Measurements from ENCODE around the gene DMD. TPM values are rescaled to one million over a fixed set of nuclear protein-coding genes. Genes with fewer than 3 reads are reported as not detected.

DMD gene
- total RNA-seq, 6 experiments from 2014 or later = 4.9 to 6.0 (median 5.5) TPM

DNA sequence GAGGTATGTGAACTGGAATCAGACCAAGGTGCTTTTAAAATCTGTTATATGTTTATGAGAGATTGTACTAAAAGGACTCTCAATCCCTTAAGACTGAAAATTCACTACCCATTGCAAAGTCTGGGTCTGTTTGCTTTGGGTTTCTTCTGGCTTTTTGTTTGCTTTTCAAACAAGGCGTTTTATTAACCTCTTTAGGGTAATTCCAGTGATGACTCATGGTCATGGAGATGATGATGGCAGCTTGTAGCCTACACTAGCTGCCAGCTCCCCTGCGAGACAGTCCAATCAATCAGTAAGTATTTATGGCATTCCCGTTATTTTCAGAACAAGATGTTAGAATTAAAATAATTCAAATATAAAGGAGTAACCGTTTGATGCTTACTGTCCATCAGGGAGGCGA lies 1495.7 kb downstream of the DMD start:
- Mint-ChIP-seq H3K4me3 (no peak overlapping the region), H3K4me1 (ENCODE audit: low read depth) (no peaks in the 10 kb centered on the region), H3K27ac (no peak overlapping the region), H3K27me3 (ENCODE audit: insufficient read depth) (no peaks in the 10 kb centered on the region), H3K36me3 (ENCODE audit: low read depth) (no peaks in the 10 kb centered on the region), H3K9me3 (no peaks in the 10 kb centered on the region)
- TF ChIP-seq, protein P1, sequence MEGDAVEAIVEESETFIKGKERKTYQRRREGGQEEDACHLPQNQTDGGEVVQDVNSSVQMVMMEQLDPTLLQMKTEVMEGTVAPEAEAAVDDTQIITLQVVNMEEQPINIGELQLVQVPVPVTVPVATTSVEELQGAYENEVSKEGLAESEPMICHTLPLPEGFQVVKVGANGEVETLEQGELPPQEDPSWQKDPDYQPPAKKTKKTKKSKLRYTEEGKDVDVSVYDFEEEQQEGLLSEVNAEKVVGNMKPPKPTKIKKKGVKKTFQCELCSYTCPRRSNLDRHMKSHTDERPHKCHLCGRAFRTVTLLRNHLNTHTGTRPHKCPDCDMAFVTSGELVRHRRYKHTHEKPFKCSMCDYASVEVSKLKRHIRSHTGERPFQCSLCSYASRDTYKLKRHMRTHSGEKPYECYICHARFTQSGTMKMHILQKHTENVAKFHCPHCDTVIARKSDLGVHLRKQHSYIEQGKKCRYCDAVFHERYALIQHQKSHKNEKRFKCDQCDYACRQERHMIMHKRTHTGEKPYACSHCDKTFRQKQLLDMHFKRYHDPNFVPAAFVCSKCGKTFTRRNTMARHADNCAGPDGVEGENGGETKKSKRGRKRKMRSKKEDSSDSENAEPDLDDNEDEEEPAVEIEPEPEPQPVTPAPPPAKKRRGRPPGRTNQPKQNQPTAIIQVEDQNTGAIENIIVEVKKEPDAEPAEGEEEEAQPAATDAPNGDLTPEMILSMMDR (IDR thresholded peaks at IDR 0.05) = no peak
- no peak for DNase-seq

DNA sequence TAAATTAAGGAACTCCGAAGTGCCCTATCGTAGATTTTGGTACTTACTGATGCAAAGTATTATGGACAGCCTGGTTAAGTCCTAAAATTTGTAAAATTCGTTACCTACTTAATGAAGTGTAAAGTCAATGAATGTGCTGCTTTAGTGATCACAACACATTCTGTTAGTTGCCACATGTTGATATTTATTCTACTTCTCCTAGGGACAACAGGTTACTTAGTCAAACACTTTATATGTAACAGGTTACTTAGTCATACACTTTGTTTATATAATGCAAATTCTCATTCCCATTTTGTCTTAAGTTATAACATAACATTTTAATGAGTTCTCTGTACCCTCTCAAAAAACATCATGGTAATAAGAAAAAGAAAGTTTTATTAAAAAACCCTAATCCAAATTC lies 1496.6 kb downstream of the DMD start:
- no peak overlapping the region for H3K27ac Mint-ChIP-seq
- TF ChIP-seq, protein P1 (IDR thresholded peaks at IDR 0.05) = no peak
- H3K4me1 Mint-ChIP-seq (ENCODE audit: low read depth) = no peaks in the 10 kb centered on the region
- DNase-seq = no peak
- H3K36me3 Mint-ChIP-seq (ENCODE audit: low read depth) = no peaks in the 10 kb centered on the region
- H3K27me3 Mint-ChIP-seq (ENCODE audit: insufficient read depth) = no peaks in the 10 kb centered on the region
- H3K4me3 Mint-ChIP-seq = no peak overlapping the region
- H3K9me3 Mint-ChIP-seq = no peaks in the 10 kb centered on the region

- H3K27me3 Mint-ChIP-seq (ENCODE audit: insufficient read depth) = no peaks in the 10 kb centered on the region
- H3K4me3 Mint-ChIP-seq = no peak overlapping the region
- no peaks in the 10 kb centered on the region for H3K9me3 Mint-ChIP-seq
- TF ChIP-seq, protein P1 (IDR thresholded peaks at IDR 0.05) = no peak
- H3K4me1 Mint-ChIP-seq (ENCODE audit: low read depth) = no peaks in the 10 kb centered on the region
- DNase-seq = no peak
- no peak overlapping the region for H3K27ac Mint-ChIP-seq
- H3K36me3 Mint-ChIP-seq (ENCODE audit: low read depth) = no peaks in the 10 kb centered on the region
Observed at GRCh38 chrX:31713120-31713519, 1498.2 kb downstream of the DMD start.

- Mint-ChIP-seq H3K36me3 (ENCODE audit: low read depth) (no peaks in the 10 kb centered on the region), H3K4me3 (no peak overlapping the region), H3K27me3 (ENCODE audit: insufficient read depth) (no peaks in the 10 kb centered on the region; the same call in 1 of the 2 replicates), H3K9me3 (no peaks in the 10 kb centered on the region), H3K4me1 (ENCODE audit: low read depth) (no peaks in the 10 kb centered on the region), H3K27ac (no peak overlapping the region)
- DNase-seq = no peak
- TF ChIP-seq, protein P1 (IDR thresholded peaks at IDR 0.05) = no peak
Observed at GRCh38 chrX:31711166-31711565, 1500.2 kb downstream of the DMD start.

- H3K27ac Mint-ChIP-seq = no peak overlapping the region
- TF ChIP-seq, protein P1 (IDR thresholded peaks at IDR 0.05) = no peak
- DNase-seq = no peak
- no peak overlapping the region for H3K4me3 Mint-ChIP-seq
- no peaks in the 10 kb centered on the region for H3K36me3 Mint-ChIP-seq (ENCODE audit: low read depth)
- no peaks in the 10 kb centered on the region for H3K4me1 Mint-ChIP-seq (ENCODE audit: low read depth)
- no peaks in the 10 kb centered on the region; the same call in 1 of the 2 replicates for H3K27me3 Mint-ChIP-seq (ENCODE audit: insufficient read depth)
- H3K9me3 Mint-ChIP-seq = no peaks in the 10 kb centered on the region
Observed at GRCh38 chrX:31708116-31708515, 1503.2 kb downstream of the DMD start.

DNA sequence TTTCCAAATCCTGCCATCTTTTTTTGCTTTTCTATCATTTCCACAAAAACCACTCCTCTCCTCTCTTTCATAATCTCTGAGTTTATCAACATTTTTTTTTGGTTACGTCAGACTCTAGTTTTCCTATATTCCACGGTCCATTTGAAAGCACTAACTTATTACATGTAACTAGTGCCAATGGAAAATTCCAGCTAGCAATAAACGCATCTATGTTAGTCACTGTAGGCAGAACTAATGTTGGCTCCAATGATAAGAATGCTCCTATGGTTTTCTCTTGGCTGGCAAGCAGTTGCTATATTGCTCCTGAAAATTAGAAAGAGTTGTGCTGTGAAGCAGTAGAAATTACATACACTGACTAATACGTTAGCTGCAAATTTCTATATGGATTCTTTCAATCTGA lies 1504.9 kb downstream of the DMD start:
- no peaks in the 10 kb centered on the region for H3K9me3 Mint-ChIP-seq
- TF ChIP-seq, protein P1 (IDR thresholded peaks at IDR 0.05) = no peak
- no peak overlapping the region for H3K4me3 Mint-ChIP-seq
- no peak for DNase-seq
- H3K27me3 Mint-ChIP-seq (ENCODE audit: insufficient read depth) = no peaks in the 10 kb centered on the region; the same call in 1 of the 2 replicates
- no peak overlapping the region for H3K27ac Mint-ChIP-seq
- H3K36me3 Mint-ChIP-seq (ENCODE audit: low read depth) = no peaks in the 10 kb centered on the region
- H3K4me1 Mint-ChIP-seq (ENCODE audit: low read depth) = no peaks in the 10 kb centered on the region

Measured in HFFc6 (cell line).